Tibial nerve (tissue), 3 donors: ENCODE measurements around the gene PTER.

ENCODE experiments used
- POLR2A ChIP-seq, 2 donors: fragments of 450-650 bp; IDR thresholded peaks; one replicate each; pipeline ENCODE4 v1.6.1; 2017; ENCODE audit warnings: antibody characterized with exemption in 2 of 2, mild to moderate bottlenecking in 2 of 2, moderate library complexity in 2 of 2
- TF ChIP-seq, protein P1 (sequence below), 5 experiments: fragments of 200-600 bp in 3 of 5; fragments of 450-650 bp in 2 of 5; sonication (generic) in 3 of 5; IDR thresholded peaks; one replicate each; pipeline ENCODE4 v1.5.1; 2016 to 2019; ENCODE audit warnings: antibody characterized with exemption in 5 of 5, mild to moderate bottlenecking in 3 of 5, moderate library complexity in 2 of 5

GRCh38 chr10:16393271-16393858 lies 43.4 kb upstream of the PTER start:
- TF ChIP-seq, protein P1, sequence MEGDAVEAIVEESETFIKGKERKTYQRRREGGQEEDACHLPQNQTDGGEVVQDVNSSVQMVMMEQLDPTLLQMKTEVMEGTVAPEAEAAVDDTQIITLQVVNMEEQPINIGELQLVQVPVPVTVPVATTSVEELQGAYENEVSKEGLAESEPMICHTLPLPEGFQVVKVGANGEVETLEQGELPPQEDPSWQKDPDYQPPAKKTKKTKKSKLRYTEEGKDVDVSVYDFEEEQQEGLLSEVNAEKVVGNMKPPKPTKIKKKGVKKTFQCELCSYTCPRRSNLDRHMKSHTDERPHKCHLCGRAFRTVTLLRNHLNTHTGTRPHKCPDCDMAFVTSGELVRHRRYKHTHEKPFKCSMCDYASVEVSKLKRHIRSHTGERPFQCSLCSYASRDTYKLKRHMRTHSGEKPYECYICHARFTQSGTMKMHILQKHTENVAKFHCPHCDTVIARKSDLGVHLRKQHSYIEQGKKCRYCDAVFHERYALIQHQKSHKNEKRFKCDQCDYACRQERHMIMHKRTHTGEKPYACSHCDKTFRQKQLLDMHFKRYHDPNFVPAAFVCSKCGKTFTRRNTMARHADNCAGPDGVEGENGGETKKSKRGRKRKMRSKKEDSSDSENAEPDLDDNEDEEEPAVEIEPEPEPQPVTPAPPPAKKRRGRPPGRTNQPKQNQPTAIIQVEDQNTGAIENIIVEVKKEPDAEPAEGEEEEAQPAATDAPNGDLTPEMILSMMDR (IDR thresholded peaks at IDR 0.05) = no peak
- no peak for TF ChIP-seq POLR2A (IDR thresholded peaks at IDR 0.05)
